Mucosa of descending colon (tissue), 3 donors: ENCODE data around the gene ANTXR2. TPM values are rescaled to one million over a fixed set of nuclear protein-coding genes. Genes with fewer than 3 reads are reported as not detected.

ENCODE experiments used
- ATAC-seq: fragments of 200-7000 bp; cut with Tn5 transposase; one replicate; pipeline ENCODE4 v1.9.1; 2020; ENCODE audit warnings: mild to moderate bottlenecking, moderate library complexity
- DNase-seq, 3 donors: peaks; one replicate each; pipeline ENCODE4 v3.0.0-alpha.2; 2020
- H3K36me3 ChIP-seq: fragments of 200-600 bp; one replicate; pipeline ENCODE4 v1.8.0; 2021; ENCODE audit warnings: low read depth, mild to moderate bottlenecking
- H3K4me1 ChIP-seq: fragments of 200-600 bp; one replicate; pipeline ENCODE4 v1.8.0; 2021; ENCODE audit warnings: low read depth, mild to moderate bottlenecking
- H3K4me3 ChIP-seq: fragments of 200-600 bp; one replicate; pipeline ENCODE4 v1.8.0; 2021; ENCODE audit warnings: mild to moderate bottlenecking
- H3K9me3 ChIP-seq: fragments of 200-600 bp; one replicate; pipeline ENCODE4 v1.8.0; 2021; ENCODE audit warnings: mild to moderate bottlenecking
- CTCF ChIP-seq: fragments of 200-600 bp; IDR thresholded peaks from one replicate; pipeline ENCODE4 v1.8.0; 2022; ENCODE audit warnings: antibody characterized with exemption, mild to moderate bottlenecking
- intact Hi-C, 2 donors: fragments of 100-400 bp; cut with DNase I in 1 of 2; cut with micrococcal nuclease in 1 of 2; formaldehyde crosslinking; loops; one replicate each; pipeline versions ENCODE4 v1.11.0 to v1.11.1; 2022; cut with DNase I, micrococcal nuclease
- total RNA-seq, 3 donors: library from RNA; stranded (reverse); fragmentation: NEBNext Ultra II Directional in 2 of 3; extraction: Animal tissue kit (Norgen Biotek cat#: 25700) in 2 of 3; gene quantifications; one replicate each; pipeline versions ENCODE4 v1.2.1 to v1.2.4, GENCODE V29; 2021 to 2023
- donor health status: DM: no; HTN: no; CAD: no; lungs with moderate emphysema.
- donor health status: DM: no; HTN: no; CAD: no.
- donor health status: DM: no; HTN: yes; CAD: no.

ANTXR2 gene
- total RNA-seq, 3 donors from 2014 or later = 83.2 to 276 (median 120) TPM

DNA sequence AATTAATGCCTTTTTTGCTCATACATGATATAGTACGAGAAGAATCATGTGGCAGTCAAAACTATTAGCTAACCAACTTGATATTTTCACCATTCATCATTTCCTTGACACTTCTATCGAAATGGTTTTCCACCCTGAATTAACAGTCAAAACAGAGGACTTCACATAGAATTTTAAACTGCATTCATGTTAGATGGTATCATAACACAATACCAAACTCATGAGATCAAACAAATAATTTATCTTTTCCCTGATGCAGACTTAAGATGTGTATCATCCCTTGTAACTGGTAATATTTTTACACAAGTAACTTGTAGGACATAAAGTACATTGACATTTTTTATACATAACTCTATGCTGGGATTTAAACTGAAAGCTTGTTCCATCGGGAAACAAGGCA is 18.2 kb upstream of the ANTXR2 start:
- intact Hi-C loops = no loop called here
- TF ChIP-seq CTCF = no peak
- Histone ChIP-seq H3K4me3 (no peak overlapping the region), H3K36me3 (no peaks in the 10 kb centered on the region), H3K4me1 (no peaks in the 10 kb centered on the region), H3K9me3 (no peaks in the 10 kb centered on the region)
- no peak for ATAC-seq
- DNase-seq = no peak

DNA sequence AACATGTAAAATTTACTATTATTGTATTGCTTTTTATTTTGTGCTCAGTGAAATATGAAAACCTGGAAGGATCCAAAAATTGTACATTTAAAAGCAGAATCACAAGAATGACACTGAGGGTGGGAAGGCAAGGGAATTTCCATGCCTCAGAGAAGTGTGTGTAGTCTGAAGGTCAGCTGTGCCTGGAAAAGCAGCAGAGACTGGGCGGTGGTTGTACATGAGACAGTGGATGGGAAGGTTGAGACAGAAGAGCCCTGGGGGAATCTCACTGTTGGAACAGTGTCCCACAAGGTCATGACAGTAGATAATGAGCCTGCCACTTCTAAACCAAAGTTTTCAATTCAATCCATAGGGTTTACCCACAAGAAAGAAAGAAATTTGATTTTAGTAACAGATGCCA is 17.1 kb upstream of the ANTXR2 start:
- H3K4me1 ChIP-seq = no peaks in the 10 kb centered on the region
- intact Hi-C loops = no loop called here
- H3K4me3 ChIP-seq = no peak overlapping the region
- no peak for TF ChIP-seq CTCF
- ATAC-seq (peak; percentile 31), DNase-seq (no peak)
- no peaks in the 10 kb centered on the region for H3K36me3 ChIP-seq
- H3K9me3 ChIP-seq = no peaks in the 10 kb centered on the region

- no peak for TF ChIP-seq CTCF
- H3K4me3 ChIP-seq = no peak overlapping the region
- no peaks in the 10 kb centered on the region for H3K9me3 ChIP-seq
- DNase-seq (no peak), ATAC-seq (no peak)
- intact Hi-C loops = no loop called here
- no peaks in the 10 kb centered on the region for H3K36me3 ChIP-seq
- H3K4me1 ChIP-seq = no peaks in the 10 kb centered on the region
These were observed 15.4 kb upstream of the ANTXR2 start for GRCh38 chr4:80088471-80088870.

- Histone ChIP-seq H3K4me3 (no peak overlapping the region), H3K9me3 (no peaks in the 10 kb centered on the region), H3K36me3 (no peaks in the 10 kb centered on the region), H3K4me1 (no peaks in the 10 kb centered on the region)
- ATAC-seq = no peak
- DNase-seq = no peak
- TF ChIP-seq CTCF = no peak
- intact Hi-C loops = no loop called here
These were observed 13.3 kb upstream of the ANTXR2 start for GRCh38 chr4:80086296-80086695.

DNA sequence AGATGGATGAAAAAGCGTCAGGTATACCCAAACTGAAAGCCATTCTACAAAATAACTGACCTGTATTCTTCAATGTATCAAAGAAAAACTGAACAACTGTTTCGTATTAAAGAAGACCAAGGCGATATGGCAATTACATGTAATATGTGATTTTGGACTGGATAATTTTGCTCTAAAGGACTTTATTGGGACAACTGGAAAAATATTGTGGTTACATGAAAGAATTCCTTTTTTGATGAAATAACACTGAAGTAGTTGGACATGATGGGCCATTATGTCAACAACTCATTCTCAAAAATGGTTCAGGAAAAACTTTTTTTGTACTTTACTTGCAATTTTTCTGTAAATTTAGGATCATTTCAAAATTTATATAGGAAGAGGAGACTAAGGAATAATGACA is 12.1 kb upstream of the ANTXR2 start:
- H3K4me1 ChIP-seq = no peaks in the 10 kb centered on the region
- intact Hi-C loops = no loop called here
- H3K4me3 ChIP-seq = no peak overlapping the region
- no peak for TF ChIP-seq CTCF
- no peaks in the 10 kb centered on the region for H3K9me3 ChIP-seq
- DNase-seq (no peak), ATAC-seq (no peak)
- no peaks in the 10 kb centered on the region for H3K36me3 ChIP-seq

DNA sequence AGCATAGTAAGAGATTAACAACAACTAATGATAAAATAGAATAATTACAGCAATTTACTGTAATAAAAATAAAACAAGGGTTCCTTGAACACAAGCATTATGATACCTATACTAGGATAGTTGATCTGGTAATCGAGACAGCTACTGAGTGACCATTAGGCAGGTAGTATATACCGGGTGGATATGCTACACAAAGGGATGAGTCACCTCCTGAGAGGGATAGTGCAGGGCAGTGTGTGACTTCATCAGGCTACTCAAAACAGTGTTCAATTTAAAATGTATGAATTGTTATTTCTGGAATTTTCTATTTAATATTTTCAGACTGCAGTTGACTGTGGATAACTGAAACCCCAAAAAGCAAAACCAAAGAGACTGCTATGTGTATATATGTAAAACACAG is 9.7 kb upstream of the ANTXR2 start:
- H3K4me1 ChIP-seq = no peaks in the 10 kb centered on the region

More for the DNA sequence above, 9.7 kb upstream of the ANTXR2 start:
- peak; percentile 34 for ATAC-seq
- Histone ChIP-seq H3K9me3 (no peaks in the 10 kb centered on the region), H3K4me3 (no peak overlapping the region), H3K36me3 (no peaks in the 10 kb centered on the region)
- intact Hi-C loops = no loop called here
- DNase-seq = no peak
- TF ChIP-seq CTCF = no peak
